ENCODE measurements around the gene ZMYND19.
A peak's percentile ranks its signal among the peaks of the same experiment; 100 is the strongest.

The ZMYND19 gene

GRCh38 chr9:137620581-137620980 is 30.3 kb upstream of the ZMYND19 start:
- ChIA-PET CTCF (no interaction called here), POLR2A (interaction anchor here (0.6 to 1.1 kb wide), 3 partner anchors 15 to 43 kb away, joined by 3 to 4 read pairs (median 3); partner anchors contain the start of gene ARRDC1)
- TF ChIP-seq BHLHE40 (IDR thresholded peaks at IDR 0.05; ENCODE audit: borderline replicate concordance) = no peak
- no peak for TF ChIP-seq FOXA1 (IDR thresholded peaks at IDR 0.05)
- TF ChIP-seq HDGF (IDR thresholded peaks at IDR 0.05; ENCODE audit: borderline replicate concordance) = no peak
- no peak for TF ChIP-seq FOXM1 (IDR thresholded peaks at IDR 0.05; ENCODE audit: borderline replicate concordance)
- TF ChIP-seq LEF1 (IDR thresholded peaks at IDR 0.05; ENCODE audit: borderline replicate concordance) = no peak
- no peak for TF ChIP-seq CTBP1 (IDR thresholded peaks at IDR 0.05; ENCODE audit: borderline replicate concordance)
- TF ChIP-seq, protein P1, sequence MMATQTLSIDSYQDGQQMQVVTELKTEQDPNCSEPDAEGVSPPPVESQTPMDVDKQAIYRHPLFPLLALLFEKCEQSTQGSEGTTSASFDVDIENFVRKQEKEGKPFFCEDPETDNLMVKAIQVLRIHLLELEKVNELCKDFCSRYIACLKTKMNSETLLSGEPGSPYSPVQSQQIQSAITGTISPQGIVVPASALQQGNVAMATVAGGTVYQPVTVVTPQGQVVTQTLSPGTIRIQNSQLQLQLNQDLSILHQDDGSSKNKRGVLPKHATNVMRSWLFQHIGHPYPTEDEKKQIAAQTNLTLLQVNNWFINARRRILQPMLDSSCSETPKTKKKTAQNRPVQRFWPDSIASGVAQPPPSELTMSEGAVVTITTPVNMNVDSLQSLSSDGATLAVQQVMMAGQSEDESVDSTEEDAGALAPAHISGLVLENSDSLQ (IDR thresholded peaks at IDR 0.05) = no peak
- TF ChIP-seq ARNT (IDR thresholded peaks at IDR 0.05) = no peak
- TF ChIP-seq SUZ12 (IDR thresholded peaks at IDR 0.05) = no peak
- TF ChIP-seq ELF4 (IDR thresholded peaks at IDR 0.05) = no peak
- no peak for TF ChIP-seq NFRKB (IDR thresholded peaks at IDR 0.05)
- no peak for TF ChIP-seq SP1 (IDR thresholded peaks at IDR 0.05)
- no peak for TF ChIP-seq FOXK2 (IDR thresholded peaks at IDR 0.05)
- no peak for TF ChIP-seq TARDBP (IDR thresholded peaks at IDR 0.05)
- no peak for TF ChIP-seq L3MBTL2 (conservative IDR thresholded peaks at IDR 0.05)
- no peak for TF ChIP-seq ZNF384 (IDR thresholded peaks at IDR 0.05)

DNA sequence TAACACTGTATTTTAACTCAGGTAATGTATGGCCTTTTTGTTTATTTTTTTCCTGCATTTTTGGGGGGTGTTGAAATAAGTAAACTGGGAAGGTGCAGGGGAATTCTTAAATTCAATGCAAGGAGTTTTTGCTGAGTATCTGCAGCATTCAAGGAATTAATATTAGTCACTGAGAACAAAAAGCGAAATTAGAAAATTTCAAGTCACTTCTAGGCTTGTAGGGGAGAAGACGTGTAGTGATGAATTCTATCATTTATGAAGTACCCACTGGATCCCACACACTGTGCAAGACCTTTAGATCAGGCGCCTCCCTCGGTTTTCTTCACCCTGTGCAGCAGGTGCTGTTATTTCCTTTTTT is 29.7 kb upstream of the ZMYND19 start:
- CTCF ChIA-PET = no interaction called here
- POLR2A ChIA-PET = interaction anchor here (0.6 to 1.2 kb wide), 4 partner anchors 9 to 53 kb away, joined by 3 to 4 read pairs (median 3); no protein-coding TSS in a partner anchor
- TF ChIP-seq FOXM1 (IDR thresholded peaks at IDR 0.05; ENCODE audit: borderline replicate concordance) (no peak), L3MBTL2 (conservative IDR thresholded peaks at IDR 0.05) (no peak), HDGF (IDR thresholded peaks at IDR 0.05; ENCODE audit: borderline replicate concordance) (no peak), ZNF384 (IDR thresholded peaks at IDR 0.05) (no peak), LEF1 (IDR thresholded peaks at IDR 0.05; ENCODE audit: borderline replicate concordance) (no peak), FOXK2 (IDR thresholded peaks at IDR 0.05) (no peak), SP1 (IDR thresholded peaks at IDR 0.05) (no peak), CTBP1 (IDR thresholded peaks at IDR 0.05; ENCODE audit: borderline replicate concordance) (no peak), ELF4 (IDR thresholded peaks at IDR 0.05) (no peak), TARDBP (IDR thresholded peaks at IDR 0.05) (no peak)

More at GRCh38 chr9:137620581-137620980, 30.3 kb upstream of the ZMYND19 start:
- DNase-seq (ENCODE audit: extremely low spot score) = no peak

DNA sequence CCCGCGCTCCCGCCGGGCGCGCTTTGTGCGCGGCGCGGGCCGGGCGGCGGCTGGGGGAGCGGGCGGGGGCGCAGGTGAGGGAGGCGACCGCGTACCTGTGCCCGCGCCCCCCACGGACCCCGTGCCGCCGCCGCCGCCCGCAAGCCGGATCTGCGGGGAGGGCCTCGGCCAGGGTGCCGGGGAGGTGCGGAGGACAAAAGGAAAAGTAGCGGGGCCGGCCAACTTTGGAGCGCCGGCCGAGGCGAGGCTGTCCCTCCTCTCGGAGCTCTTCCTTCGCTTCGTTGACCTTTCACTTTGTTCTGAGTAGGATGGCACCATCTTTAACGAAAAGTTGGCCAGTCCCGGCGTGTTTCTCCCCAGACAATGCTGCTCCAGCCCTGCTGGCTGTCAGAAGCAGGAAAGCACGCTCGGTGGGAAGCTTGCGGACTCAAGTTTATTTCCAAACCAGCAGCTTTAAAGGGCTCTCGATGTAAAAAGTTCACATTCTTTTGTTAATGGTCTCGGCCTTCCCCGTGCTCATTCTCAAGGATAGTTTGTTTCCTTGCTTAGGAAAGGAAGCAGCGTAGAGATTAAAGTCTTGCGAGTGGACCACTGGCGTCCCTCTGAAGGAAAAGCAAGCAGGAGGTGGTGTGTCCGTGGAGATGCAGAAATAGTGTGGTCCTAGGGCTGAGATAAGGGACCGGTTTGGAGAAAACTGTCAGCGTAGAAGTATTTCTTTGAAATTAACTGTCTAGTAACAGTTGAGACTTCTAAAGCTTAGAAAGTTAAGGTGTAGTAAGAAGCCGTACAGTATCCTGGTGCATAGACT is 29.1 kb upstream of the ZMYND19 start:
- peak; percentile 50 for DNase-seq (ENCODE audit: extremely low spot score)
- ChIA-PET CTCF (no interaction called here), POLR2A (interaction anchor here (0.6 to 1.6 kb wide), 11 partner anchors 9 to 54 kb away, joined by 3 to 9 read pairs (median 4); partner anchors contain the start of genes ARRDC1 and ZMYND19)
- TF ChIP-seq TARDBP (IDR thresholded peaks at IDR 0.05) = no peak
- TF ChIP-seq FOXA1 (IDR thresholded peaks at IDR 0.05) = no peak
- TF ChIP-seq ZNF384 (IDR thresholded peaks at IDR 0.05) = no peak
- no peak for TF ChIP-seq FOXM1 (IDR thresholded peaks at IDR 0.05; ENCODE audit: borderline replicate concordance)
- no peak for TF ChIP-seq SP1 (IDR thresholded peaks at IDR 0.05)
- no peak for TF ChIP-seq CTBP1 (IDR thresholded peaks at IDR 0.05; ENCODE audit: borderline replicate concordance)
- no peak for TF ChIP-seq HDGF (IDR thresholded peaks at IDR 0.05; ENCODE audit: borderline replicate concordance)
- TF ChIP-seq ARNT (IDR thresholded peaks at IDR 0.05) = no peak
- no peak for TF ChIP-seq L3MBTL2 (conservative IDR thresholded peaks at IDR 0.05)
- no peak for TF ChIP-seq FOXK2 (IDR thresholded peaks at IDR 0.05)
- TF ChIP-seq BHLHE40 (IDR thresholded peaks at IDR 0.05; ENCODE audit: borderline replicate concordance) = no peak
- TF ChIP-seq LEF1 (IDR thresholded peaks at IDR 0.05; ENCODE audit: borderline replicate concordance) = no peak
- TF ChIP-seq, protein P1 (IDR thresholded peaks at IDR 0.05) = no peak
- no peak for TF ChIP-seq ELF4 (IDR thresholded peaks at IDR 0.05)
- no peak for TF ChIP-seq SUZ12 (IDR thresholded peaks at IDR 0.05)
- no peak for TF ChIP-seq NFRKB (IDR thresholded peaks at IDR 0.05)

More for the DNA sequence above, 29.7 kb upstream of the ZMYND19 start:
- no peak for DNase-seq (ENCODE audit: extremely low spot score)

- ChIA-PET POLR2A (interaction anchor here (0.9 to 1.6 kb wide), 9 partner anchors 8 to 55 kb away, joined by 3 to 9 read pairs (median 4); partner anchors contain the start of genes ARRDC1 and ZMYND19), CTCF (no interaction called here)
- TF ChIP-seq ELF4 (IDR thresholded peaks at IDR 0.05) (no peak), BHLHE40 (IDR thresholded peaks at IDR 0.05; ENCODE audit: borderline replicate concordance) (no peak), SP1 (IDR thresholded peaks at IDR 0.05) (no peak), CTBP1 (IDR thresholded peaks at IDR 0.05; ENCODE audit: borderline replicate concordance) (no peak), ARNT (IDR thresholded peaks at IDR 0.05) (no peak), HDGF (IDR thresholded peaks at IDR 0.05; ENCODE audit: borderline replicate concordance) (no peak), TARDBP (IDR thresholded peaks at IDR 0.05) (no peak), FOXA1 (IDR thresholded peaks at IDR 0.05) (no peak), FOXM1 (IDR thresholded peaks at IDR 0.05; ENCODE audit: borderline replicate concordance) (no peak), L3MBTL2 (conservative IDR thresholded peaks at IDR 0.05) (no peak), SUZ12 (IDR thresholded peaks at IDR 0.05) (no peak), FOXK2 (IDR thresholded peaks at IDR 0.05) (no peak), LEF1 (IDR thresholded peaks at IDR 0.05; ENCODE audit: borderline replicate concordance) (no peak), ZNF384 (IDR thresholded peaks at IDR 0.05) (no peak), NFRKB (IDR thresholded peaks at IDR 0.05) (no peak)
- TF ChIP-seq, protein P1 (IDR thresholded peaks at IDR 0.05) = no peak
- DNase-seq (ENCODE audit: extremely low spot score) = peak; percentile 98
Observed at GRCh38 chr9:137618105-137619067, 28.1 kb upstream of the ZMYND19 start, which contains the start of gene EHMT1. Gene EHMT1, plus strand, starts transcription at chr9:137619005. Its CDS starts 24 bp downstream, at chr9:137619029.

All from HEK293T (cell line).